ENCODE data around the gene S100A13.

DNA sequence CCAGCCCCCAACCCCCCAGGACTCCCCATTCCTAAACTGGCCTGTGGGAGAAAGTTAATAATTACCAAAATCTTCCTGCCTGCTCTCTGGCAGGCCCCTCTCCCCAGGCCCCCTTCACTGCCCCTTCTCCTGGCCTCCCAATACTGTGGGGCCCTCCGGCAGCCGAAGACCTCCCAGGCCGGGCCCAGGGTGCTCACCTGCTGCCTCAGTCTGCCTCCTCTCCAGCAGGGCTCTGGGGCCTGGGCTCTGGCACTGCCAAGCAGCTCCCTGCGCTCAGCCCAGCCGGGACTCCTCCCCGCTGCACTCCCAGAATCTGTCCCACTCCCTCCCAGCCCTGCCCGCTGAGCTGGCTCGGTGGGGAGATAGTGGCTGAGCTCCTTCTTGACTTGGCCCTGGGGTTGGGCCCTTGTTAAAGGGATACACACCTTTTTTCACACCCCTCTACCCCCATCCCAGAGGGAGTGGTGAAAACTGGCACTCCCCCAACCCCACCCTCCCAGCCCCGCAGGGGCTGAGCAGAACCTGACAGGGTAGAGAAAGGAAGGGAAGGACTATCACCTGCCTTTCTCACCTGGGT is 14.5 kb downstream of the S100A13 start, which contains the start of gene S100A16:
- TF ChIP-seq POLR2A (IDR thresholded peaks at IDR 0.05; ENCODE audit: low read depth, low read length) (no peak), POLR2AphosphoS5 (IDR thresholded peaks at IDR 0.05; ENCODE audit: low read depth, low read length) (no peak)
